Effector CD4-positive, alpha-beta T cell (primary cell): ENCODE data around the gene STRA8.
A peak's percentile ranks its signal among the peaks of the same experiment; 100 is the strongest.
"Not testable (repeated sequence)": the region's sequence is repeated elsewhere in the genome, so short reads cannot be mapped to it uniquely, and the experiment has no call there.

Experiments
- DNase-seq: peaks from one replicate; pipeline ENCODE4 v3.0.0-alpha.2; 2020

STRA8 gene

DNA sequence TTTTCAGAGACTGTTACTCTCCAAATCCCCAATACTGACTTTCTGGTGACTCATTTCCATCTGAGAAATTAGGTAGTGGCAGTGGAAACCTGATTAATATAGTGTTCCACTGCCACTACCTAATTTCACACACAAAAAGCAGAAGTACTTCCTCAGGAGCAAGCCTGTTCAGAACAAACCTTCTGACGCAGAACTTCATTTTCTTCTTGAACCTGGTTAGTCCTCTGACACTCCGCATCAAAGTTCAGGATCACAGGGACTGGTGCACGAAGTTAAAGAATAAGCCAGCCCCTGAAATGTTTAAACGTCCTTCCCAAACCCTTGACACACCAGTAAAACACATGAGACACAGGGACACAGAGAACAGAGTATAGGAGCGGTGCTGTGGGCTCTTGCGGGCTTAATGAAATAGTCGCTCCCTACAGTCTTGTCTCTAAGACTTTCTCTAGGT lies 26.7 kb upstream of the STRA8 start:
- no peak for DNase-seq

DNA sequence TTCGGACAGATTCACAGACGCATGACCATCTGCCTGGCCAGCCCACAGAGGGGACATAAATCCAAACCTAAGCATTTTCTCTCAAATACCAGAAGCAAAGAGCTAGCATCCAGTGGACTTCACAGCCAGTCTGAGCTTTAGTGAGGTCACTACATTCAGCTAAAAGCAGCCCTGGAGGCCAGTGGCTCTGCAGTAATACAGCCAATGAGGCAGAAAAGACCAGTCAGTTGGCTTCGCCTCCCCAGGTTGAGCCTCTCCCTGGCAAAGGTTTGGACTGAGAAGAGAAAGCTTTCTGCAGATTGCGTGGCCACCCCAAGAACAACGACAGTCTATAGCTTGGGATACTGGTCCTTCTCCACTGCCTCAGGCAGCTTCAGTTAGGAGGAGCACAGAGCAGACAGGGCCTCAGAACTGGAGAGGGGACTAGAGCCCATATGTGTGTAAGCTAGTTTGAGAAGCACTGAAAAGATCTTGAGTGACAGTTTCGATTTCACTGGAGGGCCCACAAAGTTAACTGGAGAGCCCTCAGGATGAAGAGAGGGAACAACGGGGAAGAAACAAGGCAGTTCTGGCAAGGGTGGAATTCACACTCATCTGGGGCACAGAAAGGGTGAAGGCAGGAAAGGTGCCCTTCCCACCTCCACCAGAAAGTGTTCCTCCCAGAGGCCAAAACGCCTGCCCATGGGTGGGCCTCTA lies 26.1 kb upstream of the STRA8 start:
- DNase-seq, result no peak

DNA sequence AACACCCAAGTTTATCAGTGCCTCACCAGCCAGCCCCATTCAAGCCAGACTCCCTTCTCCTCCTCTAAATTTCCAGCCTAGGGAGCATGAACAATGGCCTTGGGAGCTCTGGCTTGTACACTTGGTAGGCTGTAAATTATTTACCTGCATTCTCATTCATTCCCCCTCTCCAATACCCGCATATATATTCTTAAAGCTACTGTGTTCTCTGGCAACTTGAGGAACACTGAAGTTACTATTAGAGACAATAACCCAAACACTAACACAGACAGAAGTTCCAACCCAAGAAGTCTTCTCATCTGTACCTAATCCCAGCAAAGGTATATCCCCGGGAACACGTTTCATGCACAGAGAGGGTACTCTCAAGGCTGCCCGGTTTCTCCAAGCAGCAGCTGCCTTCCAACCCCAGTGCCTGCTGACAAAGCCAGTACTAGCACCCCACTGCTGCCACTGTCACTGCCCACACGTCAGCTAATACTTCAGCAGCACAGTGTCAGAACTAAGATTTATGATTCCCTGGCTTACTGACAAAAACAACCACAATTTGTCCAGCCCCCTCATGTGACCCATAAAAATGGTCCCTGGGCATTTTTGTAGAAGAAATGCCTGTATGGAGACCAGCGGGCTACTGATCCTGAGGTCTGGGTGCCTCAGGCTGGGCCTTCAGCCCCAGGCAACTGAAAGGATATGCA lies 25.4 kb upstream of the STRA8 start:
- no peak for DNase-seq

DNA sequence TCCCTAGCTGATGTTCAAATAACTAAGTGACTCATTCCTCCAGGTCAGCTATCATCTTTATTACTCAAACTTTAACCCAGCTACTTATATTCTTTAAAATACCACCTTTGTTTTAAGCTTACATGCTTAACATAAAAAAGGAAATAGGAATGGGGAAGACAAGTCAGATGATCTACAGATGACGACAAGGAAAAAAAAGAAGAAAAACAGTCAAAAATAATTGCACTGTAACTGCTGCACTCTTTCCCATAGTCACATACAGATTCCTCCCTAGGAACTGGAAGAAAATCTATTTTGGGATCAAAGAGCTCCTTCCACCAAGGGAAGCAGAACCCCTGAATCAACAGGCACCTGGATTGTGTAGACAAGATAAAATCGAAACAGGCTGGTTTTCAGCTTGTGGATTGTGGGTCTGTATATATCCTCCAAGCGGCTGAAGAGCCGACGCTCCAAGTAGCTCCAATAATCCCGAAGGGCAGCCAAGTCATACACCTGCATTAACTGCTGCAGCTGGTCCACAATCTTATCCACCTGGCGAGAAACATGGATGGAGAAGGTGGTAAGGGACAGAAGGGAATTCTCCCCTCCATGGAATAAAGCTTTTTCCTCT lies 24.3 kb upstream of the STRA8 start:
- DNase-seq, result no peak

DNA sequence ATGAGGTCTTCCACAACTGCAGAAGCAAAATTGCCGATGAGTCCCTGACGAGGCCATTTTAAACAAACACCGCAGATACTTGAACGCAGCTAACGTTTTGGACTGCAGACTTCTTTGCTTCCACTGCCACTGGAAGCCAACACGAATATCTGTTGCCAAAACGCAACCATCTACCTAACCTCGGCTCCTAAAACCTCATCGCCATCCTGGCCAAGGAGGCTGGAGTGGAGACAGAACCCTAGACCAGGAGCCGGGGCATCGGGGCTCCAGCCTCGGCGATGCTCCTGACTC lies 22.8 kb upstream of the STRA8 start:
- no peak for DNase-seq

DNA sequence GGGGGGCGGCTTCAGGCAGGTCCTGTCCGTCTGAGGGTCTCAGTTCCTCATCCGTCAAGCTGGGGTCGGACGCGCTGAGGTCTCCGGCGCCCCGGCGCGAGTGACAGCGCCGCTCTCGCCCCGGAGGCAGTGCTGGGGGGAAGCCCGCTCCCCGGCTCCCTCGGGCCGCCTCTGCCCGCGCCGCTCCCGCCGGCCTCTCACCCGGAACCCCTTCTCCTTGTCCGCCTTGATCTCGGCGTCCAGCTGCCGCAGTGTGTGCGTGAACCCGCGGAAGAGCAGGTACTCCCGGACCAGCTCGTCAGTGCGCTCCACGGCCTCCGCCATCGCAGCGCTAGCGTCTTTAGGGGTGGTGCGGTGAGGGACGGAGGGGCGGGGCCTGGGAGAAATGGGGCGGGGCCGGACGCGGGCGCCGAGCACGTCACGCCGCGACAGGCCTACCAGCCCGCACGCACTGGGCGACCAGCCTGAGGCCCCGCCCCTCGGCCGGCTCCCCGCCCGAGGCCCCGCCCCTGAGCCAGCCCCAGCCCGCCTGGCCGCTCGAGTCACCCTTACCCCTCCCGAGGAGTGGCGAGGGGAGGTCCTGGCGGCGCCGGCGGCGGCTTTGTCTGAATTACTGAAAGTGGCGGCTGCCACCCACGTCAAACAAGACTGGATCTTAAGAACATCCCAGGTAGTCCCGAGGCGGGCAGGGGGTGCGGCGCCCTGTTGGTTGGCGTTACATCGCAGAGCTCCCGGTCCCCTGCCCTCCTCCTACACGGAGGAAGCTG lies 22.3 kb upstream of the STRA8 start, which contains the start of gene WDR91:
Gene WDR91 (minus strand): TSS at position 348 of the 767 bp plus-strand sequence. CDS start 24 bp downstream, at position 324.
- DNase-seq, result peak; percentile 93

DNA sequence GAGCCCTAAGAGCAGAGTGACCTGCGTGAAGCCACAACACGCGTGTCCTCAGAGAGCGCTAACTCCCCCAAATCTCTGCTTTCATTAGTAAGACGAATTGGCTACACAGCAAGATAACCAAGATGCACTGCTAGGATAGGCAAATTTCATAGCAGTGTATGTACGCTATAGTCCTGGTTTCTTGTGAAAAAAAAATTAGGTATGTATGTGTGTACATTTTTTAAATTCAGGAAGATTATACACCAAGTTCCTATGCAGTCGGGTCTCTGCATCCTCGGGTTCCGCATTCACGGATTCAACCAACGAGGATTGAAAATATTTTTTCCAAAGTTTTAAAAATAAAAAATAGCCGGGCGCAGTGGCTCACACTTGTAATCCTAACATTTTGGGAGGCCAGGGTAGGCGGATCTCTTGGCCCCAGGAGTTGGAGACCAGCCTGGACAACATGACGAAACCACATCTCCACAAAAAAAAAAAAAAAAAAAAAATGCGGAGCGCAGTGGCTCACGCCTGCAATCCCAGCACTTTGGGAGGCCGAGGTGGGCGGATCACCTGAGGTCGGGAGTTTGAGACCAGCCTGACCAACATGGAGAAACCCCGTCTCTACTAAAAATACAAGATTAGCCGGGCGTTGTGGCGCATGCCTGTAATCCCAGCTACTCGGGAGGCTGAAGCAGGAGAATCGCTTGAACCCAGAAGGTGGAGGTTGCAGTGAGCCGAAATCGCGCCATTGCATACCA lies 21.5 kb upstream of the STRA8 start:
- DNase-seq, result not testable (repeated sequence)

DNA sequence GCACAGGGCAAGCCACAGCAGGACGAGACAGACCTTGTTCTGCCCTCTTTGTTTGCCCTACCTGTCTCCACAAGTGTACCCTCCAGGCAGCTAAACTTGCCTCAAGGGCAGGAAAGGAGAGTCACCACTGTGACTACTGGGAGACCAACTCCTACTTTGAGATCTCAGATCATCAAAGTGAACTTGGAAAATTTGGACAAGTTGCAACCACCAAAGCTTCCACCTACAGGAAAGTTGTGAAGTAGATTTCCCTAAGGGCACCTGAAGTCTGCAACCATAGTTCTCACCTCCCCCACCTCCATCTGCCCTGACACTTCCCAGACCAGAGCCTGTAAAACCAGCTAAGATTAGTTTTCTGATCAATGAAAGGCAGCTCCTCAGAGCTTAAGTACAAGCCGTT lies 19.8 kb upstream of the STRA8 start:
- DNase-seq, result no peak

DNA sequence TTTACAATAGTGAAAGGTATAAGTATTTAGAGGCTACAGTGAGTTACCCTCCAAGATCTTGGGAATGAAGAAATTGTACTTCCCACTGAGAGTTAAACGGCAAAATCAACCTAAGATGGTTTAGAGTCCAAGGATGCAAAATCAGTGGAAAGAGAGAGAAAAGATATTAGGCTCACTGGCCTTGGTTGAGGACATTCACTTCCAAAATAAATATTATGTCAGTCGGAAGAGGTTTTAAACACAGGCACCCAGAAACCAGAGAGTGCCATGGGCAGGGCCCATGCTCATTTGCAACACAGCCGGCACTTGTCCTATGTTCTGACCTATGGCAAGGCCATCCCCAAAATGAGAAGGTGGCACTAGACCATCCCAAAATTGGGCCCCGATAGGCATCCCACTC lies 18.5 kb upstream of the STRA8 start:
- DNase-seq, result no peak

DNA sequence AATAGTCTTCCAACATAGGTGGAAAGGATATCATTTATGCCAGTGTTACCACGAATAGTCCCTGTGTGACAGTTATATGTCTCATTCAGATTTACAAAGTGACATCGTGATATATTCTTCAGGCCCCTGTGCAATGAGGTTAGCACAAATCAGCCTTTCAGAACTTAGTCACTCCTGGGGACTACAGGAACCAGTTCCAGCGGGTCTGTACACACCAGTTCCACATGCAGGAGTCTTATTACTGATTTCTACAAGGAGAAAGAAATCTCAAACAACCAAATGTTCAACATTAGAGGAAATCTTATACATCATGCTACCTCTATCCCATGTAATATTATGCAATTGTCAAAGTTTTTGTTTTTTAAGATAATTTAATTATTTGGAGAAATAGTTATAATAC lies 17.9 kb upstream of the STRA8 start:
- no peak for DNase-seq

DNA sequence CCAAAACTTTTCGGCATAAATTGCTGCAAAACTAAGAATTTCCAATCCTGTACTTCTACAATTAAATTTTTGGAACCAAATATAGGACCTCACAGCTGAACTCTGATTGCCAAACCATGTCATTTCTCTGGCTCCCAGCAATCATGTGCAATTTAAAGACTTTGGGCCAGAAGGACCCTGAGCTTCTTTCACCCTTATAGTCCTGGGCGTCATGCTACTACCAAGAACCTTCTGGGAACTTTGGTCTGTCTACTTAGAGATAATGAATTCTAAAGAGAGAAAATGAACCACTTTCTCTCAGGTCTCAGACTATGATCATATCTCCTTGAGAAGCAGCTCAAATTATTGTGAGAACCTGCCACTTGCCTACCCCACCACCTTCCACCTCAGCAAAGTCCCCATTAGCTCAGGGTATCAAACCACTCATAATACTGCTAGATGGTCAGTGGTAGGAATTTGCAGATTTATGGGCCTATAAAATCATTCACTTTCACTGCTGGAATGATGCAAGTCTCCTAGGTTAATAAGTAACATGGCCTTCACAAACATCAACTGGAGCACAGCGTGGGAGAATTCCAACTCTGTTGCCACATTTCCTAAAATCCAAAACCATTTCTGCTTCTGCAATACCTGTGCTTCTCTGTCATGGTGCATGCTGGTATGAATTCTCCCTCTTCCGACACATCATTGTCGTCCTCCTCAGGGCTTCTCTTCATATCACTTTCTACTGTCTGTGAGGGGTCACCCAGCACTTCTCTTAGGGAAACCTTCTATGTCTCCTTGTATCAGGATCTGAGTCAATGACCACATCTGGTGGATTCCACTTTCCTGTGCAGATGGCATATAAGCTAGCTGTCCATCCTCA lies 15.8 kb upstream of the STRA8 start:
- no peak for DNase-seq

DNA sequence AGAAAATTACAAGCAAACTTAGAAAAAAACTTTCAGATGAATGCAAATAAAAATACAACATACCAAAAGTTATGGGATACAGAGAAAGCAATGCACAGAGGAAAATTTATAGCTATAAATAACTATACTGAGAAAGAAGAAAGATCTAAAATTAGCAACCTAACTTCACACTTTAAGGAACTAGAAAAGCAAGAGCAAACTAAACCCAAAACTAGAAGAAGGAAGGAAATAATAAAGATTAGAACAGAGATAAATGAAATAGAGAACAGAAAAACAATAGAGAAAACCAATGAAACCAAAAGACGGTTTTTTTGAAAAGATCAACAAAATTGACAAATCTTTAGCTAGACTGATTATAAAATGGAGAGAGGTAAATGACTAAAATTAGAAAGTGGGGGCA lies 9.6 kb upstream of the STRA8 start:
- no peak for DNase-seq

DNA sequence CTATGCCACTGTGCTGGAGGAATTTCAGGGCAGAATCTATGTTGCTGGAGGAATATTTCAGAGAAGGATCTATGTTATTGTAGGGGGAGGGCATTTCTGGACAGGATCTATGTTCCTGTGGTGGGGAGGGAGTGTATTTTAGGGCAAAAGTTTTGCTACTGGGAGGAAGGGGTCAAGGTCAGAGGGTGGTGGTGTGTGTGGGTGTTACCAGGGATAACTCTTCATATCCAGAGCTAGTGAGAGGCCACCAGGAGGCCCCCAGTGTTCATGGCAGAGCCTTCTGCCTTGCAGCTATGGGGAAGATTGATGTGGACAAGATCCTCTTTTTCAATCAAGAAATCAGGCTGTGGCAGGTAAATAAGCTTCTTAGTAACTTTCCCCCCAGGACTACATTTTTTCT lies 2.0 kb upstream of the STRA8 start:
- no peak for DNase-seq

DNA sequence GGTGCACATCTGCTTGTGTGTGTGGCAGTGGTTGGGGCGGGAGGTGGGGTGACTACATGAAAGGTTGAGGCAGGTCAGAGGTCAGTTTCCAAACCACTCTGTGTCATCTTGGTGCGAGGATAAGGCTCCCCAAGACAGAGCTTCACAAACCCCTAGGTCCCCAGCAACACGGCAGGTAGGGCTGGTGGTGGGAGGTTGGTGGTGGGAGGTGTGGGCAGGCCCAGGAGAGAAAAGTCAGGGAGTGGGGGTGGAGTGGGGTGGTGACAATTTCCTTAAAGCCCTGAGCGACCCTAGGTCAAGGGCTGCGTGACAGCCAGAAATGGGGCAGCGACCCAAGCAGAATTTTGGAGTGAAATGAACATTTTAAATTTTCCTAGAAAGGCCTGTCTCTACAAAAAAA lies 1.6 kb upstream of the STRA8 start:
- DNase-seq, result no peak

DNA sequence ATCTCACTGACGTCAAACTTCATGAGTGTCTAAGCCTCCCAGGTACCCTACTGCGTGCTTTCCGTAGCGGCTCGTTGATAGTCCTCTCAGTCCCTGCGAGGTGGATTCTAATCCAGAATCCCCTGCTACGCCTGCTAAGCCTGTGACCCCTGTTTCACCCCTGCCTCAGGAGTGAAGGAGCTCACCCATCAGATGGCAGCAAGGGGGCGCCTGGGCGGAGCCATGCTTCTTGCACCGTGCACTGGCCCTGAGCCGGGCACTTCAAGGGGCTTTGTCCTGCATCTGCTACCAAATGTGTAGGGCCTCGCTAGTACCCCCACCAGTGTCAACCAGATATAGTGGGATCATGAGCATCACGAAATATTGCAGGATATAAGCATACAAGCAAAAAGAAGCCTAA lies 918 bp upstream of the STRA8 start:
- no peak for DNase-seq

DNA sequence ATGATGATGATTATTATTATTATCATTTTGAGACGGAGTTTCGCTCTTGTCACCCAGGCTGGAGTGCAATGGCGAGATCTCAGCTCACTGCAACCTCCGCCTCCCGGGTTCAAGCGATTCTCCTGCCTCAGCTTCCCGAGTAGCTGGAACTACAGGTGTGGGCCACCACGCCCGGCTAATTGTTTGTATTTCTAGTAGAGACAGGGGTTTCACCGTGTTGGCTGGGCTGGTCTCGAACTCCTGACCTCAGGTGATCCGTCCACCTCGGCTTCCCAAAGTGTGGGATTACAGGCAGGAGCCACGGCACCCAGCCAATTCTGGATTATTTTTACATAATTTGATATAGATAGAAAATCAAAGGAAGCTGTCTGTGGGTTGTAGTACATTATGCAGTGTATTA lies 457 bp downstream of the STRA8 start:
- DNase-seq, result not testable (repeated sequence)

DNA sequence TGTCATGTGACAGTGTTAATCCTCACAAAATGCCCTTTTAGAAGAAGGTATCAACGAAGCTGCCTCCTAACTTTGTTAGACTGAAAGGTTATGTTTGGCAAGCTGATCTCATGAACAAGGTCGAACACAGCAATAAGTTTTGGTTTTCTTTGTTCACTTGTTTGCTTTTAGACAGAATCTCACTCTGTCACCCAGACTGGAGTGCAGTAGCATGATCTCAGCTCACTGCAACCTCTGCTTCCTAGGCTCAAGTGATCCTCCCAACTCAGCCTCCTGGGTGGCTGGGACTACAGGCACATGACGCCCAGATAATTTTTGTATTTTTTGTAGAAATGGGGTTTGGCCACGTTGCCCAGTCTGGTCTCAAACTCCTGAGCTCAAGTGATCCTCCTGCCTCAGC lies 1.1 kb downstream of the STRA8 start:
- DNase-seq, result no peak

DNA sequence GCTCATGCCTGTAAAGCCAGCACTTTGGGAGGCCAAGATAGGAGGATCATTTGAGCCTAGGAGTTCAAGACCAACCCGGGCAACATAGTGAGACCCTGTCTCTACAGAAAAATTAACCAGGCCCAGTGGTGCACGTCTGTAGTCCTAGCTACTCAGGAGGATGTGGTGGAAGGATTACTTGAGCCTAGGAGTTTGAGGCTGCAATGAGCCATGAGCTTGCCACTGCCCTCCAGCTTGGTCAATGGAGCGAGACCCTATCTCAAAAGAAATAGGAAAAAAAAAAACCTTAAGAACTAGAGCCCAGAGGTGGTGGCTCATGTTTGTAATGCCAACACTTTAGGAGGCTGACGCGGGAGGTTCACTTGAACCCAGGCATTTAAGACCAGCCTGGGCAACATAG lies 2.2 kb downstream of the STRA8 start:
- no peak for DNase-seq

DNA sequence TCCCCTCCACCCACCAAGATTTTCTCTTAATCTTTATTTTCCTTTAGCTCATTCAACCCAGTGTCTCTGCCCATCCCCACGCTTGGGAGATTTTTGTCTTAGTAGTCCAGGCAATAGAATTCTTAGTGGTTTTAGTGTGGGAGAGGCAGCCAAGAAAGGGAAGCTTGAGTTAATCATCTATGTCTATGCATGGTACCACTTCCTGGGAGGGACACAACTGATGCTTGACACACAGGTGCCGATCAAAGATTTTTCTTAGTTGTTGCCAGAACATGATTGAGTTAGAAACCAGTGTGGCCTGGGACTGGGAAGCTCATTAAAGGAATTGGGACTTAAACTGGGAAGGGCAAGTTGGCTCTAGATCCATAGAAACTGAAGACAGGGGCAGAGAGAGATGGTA lies 3.1 kb downstream of the STRA8 start:
- no peak for DNase-seq

DNA sequence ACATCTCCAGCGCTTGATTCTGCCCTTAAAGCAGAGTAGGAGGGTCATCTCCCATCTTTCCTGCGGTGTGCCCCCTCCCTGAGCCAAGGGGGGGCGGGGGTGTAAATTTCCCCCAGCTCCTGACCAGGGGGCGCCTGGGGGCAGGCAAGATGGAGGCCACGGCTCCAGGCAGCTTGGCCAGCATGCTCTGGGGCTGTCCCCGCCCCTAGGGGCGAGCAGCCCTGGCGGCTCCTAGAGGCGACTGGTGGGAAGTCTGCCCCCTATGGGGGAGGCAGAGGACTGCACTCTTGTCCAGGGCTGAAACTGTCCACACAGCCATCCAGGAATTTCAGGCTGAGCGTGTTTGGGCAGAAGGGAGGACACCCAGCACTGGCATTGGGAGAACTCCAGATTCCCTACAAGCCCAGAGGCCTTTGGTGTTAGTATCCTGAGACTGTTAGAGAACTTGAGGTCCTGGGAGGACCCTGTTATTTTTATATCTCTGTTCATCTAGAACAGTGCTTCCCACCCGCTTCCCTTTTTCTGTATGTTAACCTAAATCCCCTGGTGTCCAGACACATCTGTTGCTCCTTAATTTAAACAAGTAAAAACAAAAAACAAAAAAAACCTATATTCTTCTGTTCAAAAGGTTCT lies 4.6 kb downstream of the STRA8 start:
- DNase-seq, result no peak

DNA sequence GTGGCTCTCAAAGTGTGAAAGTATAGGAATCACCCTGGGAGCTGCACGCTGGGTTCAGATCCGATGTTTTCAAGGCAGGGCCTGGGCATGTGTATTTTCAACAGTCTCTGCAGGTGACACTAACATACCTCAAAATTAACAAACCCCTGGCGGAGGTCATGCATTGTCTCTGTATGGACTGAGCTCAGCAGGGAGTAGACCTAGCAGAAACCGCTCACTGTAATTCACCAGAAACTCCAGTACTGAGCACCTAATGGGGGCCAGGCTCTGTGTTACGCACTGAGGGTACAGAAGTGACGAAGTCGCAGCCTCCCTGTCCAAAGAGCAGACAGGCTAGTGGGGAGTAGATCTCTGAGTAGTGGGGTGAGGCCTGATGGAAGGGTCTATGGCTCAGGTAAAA lies 5.6 kb downstream of the STRA8 start:
- DNase-seq, result no peak
